Spleen (tissue), 7 donors: ENCODE measurements around the gene PYGB.

ENCODE experiments used
- POLR2AphosphoS5 ChIP-seq, 3 donors: sonication (generic); formaldehyde crosslinking; IDR thresholded peaks; one replicate each; pipeline ENCODE4 v1.5.1; 2017; ENCODE audit warnings: antibody characterized with exemption in 3 of 3
- TF ChIP-seq, protein P1 (sequence below), 11 experiments: fragments of 200-600 bp in 7 of 11; fragments of 450-650 bp in 4 of 11; sonication (generic) in 4 of 11; IDR thresholded peaks in 8 of 11; conservative IDR thresholded peaks in 3 of 11; 1 replicate in 7 of 11; 2 replicates in 4 of 11; pipeline versions ENCODE4 v1.4.0 to v1.8.0; 2016 to 2021; ENCODE audit warnings: antibody characterized with exemption in 11 of 11, inconsistent platforms in 4 of 11, mild to moderate bottlenecking in 1 of 11
- donor health status: DM: no; HTN: no; CAD: no; lungs with moderate emphysema.
- donor health status: DM: no; HTN: no; CAD: no.
- donor health status: DM: no; HTN: no; CAD: no.

- TF ChIP-seq, protein P1, sequence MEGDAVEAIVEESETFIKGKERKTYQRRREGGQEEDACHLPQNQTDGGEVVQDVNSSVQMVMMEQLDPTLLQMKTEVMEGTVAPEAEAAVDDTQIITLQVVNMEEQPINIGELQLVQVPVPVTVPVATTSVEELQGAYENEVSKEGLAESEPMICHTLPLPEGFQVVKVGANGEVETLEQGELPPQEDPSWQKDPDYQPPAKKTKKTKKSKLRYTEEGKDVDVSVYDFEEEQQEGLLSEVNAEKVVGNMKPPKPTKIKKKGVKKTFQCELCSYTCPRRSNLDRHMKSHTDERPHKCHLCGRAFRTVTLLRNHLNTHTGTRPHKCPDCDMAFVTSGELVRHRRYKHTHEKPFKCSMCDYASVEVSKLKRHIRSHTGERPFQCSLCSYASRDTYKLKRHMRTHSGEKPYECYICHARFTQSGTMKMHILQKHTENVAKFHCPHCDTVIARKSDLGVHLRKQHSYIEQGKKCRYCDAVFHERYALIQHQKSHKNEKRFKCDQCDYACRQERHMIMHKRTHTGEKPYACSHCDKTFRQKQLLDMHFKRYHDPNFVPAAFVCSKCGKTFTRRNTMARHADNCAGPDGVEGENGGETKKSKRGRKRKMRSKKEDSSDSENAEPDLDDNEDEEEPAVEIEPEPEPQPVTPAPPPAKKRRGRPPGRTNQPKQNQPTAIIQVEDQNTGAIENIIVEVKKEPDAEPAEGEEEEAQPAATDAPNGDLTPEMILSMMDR (IDR thresholded peaks at IDR 0.05 in 8 of 11, conservative IDR thresholded peaks at IDR 0.05 in 3 of 11), result no peak
- TF ChIP-seq POLR2AphosphoS5 (IDR thresholded peaks at IDR 0.05), result no peak
Observed at GRCh38 chr20:25204550-25205276, 43.2 kb upstream of the PYGB start.
